ENCODE data around the gene PARD3.
A peak's percentile ranks its signal among the peaks of the same experiment; 100 is the strongest.

Gene PARD3

GRCh38 chr10:34104829-34105572 lies 710.1 kb downstream of the PARD3 start:
- DNase-seq: no peak

GRCh38 chr10:34102893-34103506 lies 712.1 kb downstream of the PARD3 start:
- no peak for DNase-seq

- peak; percentile 87 for DNase-seq
Observed at GRCh38 chr10:34102237-34102673, 712.8 kb downstream of the PARD3 start.

GRCh38 chr10:34101001-34101400 lies 714.1 kb downstream of the PARD3 start:
- no peak for DNase-seq

GRCh38 chr10:34098821-34099567 lies 716.1 kb downstream of the PARD3 start:
- no peak for DNase-seq

GRCh38 chr10:34097682-34098081 lies 717.4 kb downstream of the PARD3 start:
- no peak for DNase-seq

- DNase-seq: no peak
Observed at GRCh38 chr10:34094961-34095360, 720.1 kb downstream of the PARD3 start.

- no peak for DNase-seq
Observed at GRCh38 chr10:34094146-34094696, 720.9 kb downstream of the PARD3 start.

- DNase-seq: no peak
Observed at GRCh38 chr10:34092891-34093290, 722.2 kb downstream of the PARD3 start.

GRCh38 chr10:34091635-34092195 lies 723.4 kb downstream of the PARD3 start:
- DNase-seq: no peak

GRCh38 chr10:34089253-34089652 lies 725.8 kb downstream of the PARD3 start:
- peak; percentile 12 for DNase-seq

GRCh38 chr10:34088208-34088794 lies 726.8 kb downstream of the PARD3 start:
- DNase-seq: no peak

- no peak for DNase-seq
Observed at GRCh38 chr10:34087095-34087418, 728.0 kb downstream of the PARD3 start.

GRCh38 chr10:34083567-34083966 lies 731.5 kb downstream of the PARD3 start:
- no peak for DNase-seq

- no peak for DNase-seq
Observed at GRCh38 chr10:34081948-34082347, 733.1 kb downstream of the PARD3 start.

GRCh38 chr10:34081347-34081743 lies 733.8 kb downstream of the PARD3 start:
- DNase-seq: no peak

GRCh38 chr10:34080485-34081346 lies 734.4 kb downstream of the PARD3 start:
- no peak for DNase-seq

GRCh38 chr10:34079702-34080484 lies 735.2 kb downstream of the PARD3 start:
- no peak for DNase-seq

GRCh38 chr10:34078745-34079470 lies 736.2 kb downstream of the PARD3 start:
- DNase-seq: no peak

GRCh38 chr10:34078017-34078744 lies 736.9 kb downstream of the PARD3 start:
- no peak for DNase-seq
